DMS79 treated with DMSO at 0.1 percent for 48 hours (cell line): ENCODE measurements around the gene KLF4.

Experiments
- DNase-seq: peaks from one replicate; lab custom pipeline; 2025; lab: John Stamatoyannopoulos, UW

The KLF4 gene

DNA sequence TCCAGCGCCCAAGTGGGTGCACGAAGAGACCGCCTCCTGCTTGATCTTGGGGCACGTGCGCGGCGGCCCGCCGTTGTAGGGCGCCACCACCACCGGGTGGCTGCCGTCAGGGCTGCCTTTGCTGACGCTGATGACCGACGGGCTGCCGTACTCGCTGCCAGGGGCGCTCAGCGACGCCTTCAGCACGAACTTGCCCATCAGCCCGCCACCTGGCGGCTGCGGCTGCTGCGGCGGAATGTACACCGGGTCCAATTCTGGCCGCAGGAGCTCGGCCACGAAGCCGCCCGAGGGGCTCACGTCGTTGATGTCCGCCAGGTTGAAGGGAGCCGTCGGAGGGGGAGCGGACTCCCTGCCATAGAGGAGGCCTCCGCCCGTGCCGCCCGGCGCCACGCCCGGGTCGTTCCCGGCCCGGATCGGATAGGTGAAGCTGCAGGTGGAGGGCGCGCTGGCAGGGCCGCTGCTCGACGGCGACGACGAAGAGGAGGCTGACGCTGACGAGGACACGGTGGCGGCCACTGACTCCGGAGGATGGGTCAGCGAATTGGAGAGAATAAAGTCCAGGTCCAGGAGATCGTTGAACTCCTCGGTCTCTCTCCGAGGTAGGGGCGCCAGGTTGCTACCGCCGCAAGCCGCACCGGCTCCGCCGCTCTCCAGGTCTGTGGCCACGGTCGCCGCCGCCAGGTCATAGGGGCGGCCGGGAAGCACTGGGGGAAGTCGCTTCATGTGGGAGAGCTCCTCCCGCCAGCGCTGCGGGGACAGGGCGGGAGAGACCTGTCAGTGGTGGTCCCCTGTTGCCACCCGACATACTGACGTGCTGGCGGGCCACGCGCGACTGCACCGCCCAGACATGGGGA, 1.8 kb downstream of the KLF4 start:
- DNase-seq: no peak

DNA sequence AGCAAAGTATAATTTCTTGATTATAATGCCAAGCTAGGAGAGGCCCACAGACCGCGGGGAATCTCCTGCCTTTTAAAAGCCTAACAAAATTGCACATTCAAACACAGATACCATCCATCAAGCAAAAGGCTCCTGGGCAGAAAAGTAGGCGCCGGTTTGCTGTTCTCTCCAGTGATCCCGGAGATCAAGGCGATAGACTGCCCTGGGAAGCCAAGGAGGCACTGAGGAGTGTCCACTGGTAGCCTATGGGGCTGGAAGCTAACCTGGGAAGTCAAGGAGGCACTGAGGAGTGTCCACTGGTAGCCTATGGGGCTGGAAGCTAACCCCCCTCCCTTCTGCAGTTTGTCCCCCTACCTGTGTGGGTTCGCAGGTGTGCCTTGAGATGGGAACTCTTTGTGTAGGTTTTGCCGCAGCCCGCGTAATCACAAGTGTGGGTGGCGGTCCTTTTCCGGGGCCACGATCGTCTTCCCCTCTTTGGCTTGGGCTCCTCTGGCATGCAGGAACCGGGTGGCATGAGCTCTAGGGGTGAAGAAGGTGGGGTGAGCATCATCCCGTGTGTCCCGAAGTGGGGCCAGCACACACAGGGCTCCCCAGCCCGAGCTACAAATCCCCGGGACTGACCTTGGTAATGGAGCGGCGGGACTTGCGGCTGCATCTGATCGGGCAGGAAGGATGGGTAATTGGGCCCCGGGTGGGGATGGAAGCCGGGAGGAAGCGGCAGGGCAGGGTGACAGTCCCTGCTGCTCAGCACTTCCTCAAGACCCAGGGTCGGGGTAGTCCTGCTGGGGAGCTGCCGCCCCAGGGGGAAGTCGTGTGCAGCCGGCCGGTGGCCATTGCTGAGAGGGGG, 2.7 kb downstream of the KLF4 start:
- no peak for DNase-seq

DNA sequence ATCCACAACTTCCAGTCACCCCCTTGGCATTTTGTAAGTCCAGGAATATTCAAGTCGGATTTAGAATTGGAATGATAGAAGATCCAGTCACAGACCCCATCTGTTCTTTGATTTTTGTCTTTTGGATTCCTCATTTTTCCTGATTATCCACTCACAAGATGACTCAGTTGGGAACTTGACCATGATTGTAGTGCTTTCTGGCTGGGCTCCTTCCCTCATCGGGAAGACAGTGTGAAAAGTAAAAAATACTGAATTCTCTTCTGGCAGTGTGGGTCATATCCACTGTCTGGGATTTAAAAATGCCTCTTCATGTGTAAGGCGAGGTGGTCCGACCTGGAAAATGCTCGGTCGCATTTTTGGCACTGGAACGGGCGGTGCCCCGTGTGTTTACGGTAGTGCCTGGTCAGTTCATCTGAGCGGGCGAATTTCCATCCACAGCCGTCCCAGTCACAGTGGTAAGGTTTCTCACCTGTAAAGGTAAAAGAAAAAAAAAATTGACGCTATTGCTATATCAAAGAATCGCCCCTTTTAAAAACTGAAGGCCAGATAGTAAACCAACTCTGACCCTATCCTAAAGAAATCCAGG, 4.0 kb downstream of the KLF4 start:
- no peak for DNase-seq

DNA sequence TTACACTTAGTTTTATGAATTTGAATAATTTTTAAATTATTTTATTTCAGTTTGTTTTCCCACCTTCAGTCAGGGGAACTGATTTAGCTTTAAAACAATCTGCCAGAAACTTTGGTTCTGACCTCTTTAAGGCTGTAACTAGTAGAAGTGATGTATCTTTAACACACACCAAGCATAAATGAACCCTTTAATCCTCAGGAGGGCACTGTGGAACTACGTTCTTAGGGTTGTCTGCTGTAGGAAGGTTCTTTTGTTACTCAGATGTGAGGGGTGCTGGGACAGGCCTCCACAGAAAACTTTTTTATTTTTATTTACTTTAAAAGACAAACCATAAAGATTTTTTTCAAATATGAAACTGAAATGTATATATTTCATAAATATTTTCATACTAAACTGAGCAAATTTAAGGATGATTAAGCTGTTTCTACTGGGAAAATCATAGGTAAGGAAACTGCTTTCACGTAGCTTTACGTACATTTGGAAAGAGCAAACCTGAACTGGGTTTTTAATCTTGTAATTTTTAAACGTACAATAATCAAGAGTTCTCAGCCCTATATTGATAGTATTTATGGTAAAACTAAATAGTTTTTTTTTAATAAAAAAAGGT, 5.3 kb downstream of the KLF4 start:
- DNase-seq: no peak

DNA sequence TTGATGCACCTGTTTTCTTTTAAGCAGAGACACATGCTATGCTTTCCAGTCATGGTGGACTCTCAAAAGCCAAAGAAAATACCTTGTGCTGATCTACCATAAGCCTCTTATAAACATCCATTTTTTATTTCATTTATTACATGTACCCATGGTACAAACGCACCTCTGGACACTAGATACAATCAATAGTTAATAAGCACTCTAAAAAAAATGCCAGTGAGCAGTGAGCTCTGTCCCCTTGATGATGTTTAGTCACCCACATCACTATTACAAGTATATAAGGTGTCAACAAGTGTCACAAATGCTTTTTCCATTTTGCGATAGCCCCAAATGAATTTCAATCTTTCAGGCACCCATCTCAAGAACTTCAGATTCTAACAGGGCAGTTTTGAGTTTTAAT, 5.9 kb downstream of the KLF4 start:
- no peak for DNase-seq

DNA sequence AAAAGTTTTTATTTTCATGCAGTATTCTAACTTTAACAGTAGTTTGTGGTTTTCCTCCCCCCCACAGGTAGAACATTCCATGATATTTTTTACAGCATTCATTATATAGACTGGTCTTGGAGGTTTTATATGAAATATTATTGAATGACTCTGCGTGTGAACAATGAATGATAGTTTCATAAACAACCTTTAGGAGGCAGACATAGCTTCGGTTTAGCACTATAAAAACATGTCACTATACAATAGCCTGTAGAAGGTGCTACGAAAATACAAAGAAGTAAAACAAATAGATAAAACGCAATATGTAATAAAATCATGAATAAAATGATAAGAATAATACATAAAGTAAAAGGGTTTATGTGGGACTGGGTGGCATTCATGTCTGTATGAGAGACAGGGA, 8.5 kb downstream of the KLF4 start:
- no peak for DNase-seq

DNA sequence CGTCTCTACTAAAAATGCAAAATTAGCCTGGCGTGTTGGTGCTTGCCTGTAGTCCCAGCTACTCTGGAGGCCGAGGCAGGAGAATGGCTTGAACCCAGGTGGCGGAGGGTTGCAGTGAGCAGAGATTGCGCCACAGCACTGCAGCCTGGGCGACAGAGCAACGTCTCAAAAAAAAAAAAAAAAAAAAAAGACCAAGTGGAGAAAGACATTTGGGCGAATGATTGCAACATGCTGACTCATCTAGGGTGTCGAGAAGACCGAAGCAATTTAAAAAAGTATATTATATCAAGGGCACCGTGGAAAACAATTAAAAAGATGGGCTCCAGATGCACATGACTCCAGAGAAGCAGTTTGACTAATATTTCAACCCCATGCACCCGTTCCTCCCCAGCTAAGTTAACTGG, 9.2 kb downstream of the KLF4 start:
- no peak for DNase-seq

DNA sequence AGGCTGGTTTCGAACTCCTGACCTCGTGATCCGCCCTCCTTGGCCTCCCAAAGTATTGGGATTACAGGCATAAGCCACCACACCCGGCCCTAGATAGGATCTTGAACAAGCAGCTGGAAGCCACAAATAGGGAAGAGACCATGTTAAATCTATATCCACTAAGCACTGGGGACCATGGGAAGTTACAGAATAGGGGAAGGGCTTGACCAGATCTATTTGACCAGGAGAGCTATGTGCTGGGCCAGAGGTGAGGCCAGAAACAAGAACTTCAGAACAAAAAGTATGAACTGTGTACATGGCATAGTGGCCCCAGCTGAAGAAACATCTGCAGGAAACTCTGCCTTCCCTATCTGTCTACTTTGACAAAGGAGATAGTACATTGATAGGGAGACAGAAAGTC, 10.8 kb downstream of the KLF4 start:
- DNase-seq: no peak

DNA sequence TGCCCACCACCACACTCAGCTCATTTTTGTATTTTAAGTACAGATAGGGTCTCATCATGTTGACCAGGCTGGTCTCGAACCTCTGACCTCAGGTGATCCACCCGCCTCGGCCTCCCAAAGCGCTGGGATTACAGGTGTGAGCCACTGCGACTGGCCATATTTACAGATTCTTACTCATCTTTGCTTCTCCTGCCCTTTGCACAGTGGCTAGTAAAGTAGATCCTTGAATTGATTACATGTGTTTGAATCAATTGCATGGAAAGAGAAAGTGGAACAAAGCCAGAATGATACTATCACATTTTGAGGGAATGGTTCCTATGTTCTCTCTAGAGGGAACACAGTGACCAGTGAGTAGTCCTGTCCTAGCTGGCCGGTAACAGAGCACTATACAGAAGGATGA, 15.4 kb downstream of the KLF4 start:
- no peak for DNase-seq

DNA sequence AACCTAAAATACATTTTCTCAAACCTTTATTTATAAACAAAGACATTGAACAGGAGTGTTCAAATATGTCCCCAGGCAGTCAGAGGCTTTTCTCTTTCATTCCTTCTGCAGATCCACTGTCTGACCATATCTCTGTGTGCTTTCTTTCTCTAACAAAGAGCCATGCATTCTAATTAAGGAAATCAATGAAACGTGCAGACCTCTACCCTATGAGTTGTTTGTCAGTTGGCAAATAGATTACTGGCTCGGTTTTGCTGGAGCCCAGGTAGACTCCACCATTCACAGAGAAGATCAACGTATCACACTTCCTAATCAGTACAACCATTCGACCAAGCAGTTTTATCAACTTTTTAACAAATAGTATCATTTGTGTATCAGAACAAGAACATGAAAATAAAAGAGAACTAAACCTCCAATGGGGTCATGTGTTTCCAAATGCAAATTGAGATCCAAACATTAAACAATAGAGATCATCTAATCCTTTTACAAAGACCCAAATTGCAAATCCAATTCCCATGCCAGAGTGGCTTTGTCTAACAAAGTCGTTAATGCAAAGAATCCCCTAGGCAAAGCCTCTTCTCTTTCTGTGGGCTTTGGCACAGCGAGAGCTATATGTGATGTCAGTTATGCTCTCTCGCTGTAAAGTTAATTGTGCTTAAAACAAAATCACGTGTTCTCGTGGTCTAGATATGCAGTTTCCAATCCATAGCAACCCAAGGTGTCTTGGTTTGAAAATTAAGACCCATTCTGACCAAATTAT, 16.8 kb downstream of the KLF4 start:
- DNase-seq: no peak

DNA sequence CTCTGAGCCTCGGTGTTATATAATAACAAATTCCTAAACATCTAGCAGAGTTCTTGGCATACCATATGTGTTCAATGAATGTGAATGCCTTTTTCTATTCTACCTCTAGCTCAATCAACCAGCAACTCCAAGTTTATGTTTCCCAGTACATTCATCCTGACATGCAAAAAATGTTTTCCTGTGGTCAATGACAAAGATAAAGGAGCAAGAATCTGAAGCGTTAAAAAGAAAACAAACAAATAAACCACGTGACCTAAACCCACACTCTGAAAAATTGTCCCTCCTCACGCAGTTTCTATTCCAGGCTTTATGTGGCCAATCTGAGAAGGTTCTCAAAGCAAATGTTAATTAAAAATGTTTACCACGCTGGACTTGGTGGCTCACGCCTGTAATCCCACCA, 18.0 kb downstream of the KLF4 start:
- no peak for DNase-seq

DNA sequence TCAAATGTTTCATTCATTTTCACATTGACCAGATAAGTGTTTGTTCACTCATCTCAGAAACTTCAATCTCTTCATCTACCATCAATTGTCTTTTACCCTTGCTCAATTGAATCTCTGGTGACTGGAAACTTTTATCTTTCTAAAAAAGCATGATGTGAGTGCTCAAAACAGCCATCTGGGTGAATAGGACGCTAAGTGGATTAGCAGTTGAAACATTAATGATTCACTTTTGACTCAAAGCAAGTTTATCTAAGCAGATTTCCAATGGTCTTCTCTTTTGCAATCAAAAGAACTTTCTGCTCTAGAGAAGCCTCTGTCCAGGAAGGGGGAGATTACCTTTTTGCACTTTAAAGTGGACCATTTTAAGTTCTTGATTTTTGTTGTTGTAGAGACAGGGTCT, 22.2 kb downstream of the KLF4 start:
- no peak for DNase-seq

DNA sequence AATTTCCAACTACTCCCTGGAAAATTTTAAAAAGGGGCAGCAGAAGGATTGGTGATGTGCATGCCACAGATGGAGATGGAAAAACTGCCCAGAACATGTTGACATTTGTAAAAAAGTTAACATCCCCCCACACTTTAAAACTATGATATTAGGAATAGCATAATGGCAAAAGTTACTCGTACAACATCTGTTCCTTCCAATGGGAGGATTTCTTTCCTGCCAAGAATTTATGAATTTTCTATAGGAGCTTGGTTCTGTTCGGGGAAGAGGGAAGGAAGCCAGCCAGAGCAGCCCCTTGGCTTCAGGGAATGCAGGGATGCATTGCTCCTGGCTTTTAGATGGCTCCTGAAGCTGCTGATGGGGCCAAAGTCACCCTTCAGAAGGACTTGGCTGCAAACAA, 22.7 kb downstream of the KLF4 start:
- DNase-seq: no peak

DNA sequence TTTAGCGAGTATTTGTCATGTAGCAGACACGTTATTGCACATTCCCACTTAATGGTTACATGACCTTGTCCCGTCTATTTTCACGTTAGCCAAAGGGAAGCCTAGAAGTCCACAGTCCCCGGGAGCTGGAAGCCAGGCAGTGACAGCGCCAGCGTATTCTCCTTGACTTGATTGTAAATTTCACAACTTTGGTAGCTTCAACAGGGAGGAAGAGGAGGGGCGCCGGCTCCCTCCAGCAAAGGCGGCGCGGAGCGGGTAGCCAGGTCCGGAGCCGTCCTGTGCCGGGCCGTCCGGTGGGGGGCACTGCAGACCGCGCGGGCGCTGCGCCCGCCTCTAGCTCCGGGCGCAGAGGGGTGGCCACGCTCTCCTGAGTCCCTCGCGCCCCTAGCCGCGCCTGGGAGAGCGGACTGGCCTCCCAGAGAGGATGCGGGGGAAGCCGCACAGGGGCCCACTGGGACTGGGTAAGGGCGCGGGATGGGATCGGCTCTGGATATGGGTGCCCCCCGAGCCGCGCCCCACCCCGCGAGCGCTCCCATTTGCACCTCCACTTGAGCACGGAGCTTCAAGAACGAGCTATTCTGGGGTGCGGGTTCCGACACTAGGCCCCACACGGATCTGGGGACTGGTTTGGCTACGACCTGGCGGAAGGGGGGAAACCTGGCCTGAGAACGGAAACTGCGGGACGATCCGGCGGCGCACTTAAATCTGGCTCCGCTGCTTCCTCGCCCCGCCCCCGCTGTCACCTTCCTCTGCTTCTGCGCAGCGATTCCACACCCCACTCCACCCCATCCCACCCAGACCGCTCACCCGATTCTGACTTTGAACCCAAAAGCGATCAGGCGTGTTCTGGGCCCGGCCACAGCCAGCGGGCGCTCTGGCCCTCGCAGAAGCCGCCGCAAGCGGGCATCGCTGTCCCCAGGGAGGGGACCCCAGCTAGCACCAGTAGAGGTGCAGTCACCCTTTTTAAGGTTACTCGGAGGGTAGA, 23.8 kb downstream of the KLF4 start:
- DNase-seq: no peak

DNA sequence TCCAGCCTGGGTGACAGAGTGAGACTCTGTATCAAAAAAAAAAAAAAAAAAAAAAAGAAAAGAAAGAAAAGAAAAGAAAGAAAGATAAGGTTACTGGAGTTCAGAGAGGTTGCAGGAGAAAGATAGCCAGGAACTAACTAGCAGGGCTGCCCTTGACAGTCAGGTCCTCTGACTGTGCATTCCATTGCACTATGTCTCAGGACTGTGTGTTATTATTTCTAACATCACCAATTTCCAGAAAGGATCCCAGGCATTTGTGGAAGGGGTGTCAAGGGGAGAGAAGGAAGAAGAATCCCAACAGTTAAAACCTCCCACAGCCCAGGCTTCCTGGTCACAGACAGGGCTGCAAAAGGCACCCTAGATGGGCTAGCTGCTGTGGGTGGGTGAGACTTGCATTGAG, 25.1 kb downstream of the KLF4 start:
- DNase-seq: no peak

DNA sequence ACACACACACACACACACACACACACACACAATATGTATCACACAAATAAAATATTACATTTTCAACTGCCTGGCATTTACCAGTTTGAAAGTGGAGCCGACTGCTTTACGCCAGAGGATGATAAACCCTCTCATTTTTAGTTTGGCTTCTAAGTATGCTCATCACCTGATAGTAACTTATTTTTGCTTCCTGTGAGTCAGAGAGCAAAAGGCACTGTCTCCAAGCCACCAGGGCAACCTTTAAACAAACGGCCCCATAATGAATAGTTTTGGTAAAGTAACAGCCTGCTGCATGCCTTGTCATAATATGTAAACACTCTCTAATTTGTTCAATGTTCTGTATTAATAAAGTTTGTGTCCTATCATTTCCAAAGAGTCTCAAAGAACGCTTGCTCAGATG, 26.9 kb downstream of the KLF4 start:
- no peak for DNase-seq

DNA sequence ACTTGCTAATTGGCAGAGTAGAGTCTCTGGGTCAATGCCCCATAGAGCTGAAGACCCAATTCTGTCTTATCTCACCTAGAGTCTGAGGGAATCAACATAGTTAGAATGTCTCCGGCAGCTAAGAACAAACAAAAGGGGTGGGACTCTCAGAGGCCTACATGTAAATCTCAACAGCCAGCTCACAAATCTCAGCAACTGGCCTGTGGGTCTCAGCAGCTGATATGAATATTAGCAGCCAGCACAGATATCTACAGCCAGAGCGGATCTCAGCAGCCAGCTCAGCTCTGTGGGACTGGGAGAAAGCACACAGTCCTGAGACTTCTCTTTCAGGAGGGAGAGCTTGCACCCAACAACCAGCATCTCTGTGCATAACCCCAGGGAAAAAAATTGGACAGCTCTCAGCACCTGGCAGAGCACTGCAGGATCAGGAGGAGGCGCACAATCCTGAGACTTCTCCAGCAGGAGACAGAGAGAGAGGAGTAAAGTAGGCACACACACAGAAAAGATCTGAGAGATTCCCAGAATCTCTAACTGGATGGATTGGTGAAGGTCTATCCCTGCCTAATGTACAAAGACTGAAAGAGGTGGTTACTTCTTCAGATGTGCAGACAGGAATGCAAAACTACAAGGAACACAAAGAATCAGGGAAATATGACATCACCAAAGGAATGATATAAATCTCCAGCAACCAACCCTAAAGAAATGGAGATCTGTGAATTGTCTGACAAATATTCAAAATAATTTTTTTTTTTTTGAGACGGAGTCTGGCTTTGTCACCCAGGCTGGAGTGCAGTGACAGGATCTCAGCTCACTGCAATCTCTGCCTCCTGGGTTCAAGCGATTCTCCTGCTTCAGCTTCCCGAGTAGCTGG, 29.2 kb downstream of the KLF4 start:
- no peak for DNase-seq

DNA sequence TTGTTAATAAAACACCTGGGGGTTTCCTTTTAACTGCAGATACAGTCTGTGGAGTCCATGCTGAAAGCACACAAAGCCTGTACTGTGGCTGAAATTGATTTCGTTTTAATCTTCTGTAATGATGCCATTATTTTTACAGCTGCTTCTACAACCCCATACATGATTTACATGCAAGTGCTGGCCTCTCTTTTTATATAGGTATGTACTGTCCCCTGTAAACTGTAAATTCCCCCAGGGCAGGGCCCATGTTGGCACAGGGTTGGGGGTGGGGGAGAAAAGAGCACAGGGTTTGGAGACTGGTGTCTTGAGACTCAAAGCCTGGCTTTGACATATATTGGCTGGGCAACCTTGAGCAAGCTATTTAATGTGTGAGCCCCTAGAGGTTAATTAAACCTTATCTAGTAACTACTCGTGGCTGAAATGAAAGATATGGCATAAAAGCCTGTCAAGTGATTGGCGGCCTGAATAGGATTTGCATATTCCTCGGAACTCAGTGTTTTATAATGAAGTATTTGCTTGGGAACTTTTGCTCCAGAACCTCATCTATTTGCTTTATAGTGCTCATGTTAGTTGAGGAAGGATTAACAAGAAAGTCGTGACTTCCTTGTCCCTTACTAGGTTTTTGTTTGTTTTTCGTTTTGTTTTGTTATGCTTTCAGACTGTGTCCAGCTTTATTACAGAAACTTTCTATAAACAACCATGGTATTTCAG, 34.0 kb downstream of the KLF4 start:
- no peak for DNase-seq

DNA sequence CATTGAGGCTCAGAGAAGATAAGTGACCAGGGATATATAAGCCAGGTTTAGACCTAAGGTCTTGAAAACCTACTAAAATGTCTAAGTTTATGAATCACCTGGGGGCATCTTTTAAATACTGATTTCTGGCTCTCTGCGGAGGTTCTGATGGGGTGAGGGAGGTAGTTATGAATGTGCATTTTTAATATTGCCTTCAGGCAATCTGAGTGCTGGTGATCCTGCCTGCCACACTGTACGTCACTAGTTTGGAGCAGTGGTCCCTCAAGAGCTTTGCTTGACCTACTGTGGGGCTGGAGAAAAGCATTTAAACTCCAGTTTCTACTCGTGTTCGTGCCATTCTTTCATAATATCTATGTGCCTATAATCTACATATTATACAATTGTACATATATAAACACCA, 36.1 kb downstream of the KLF4 start:
- no peak for DNase-seq
